Measurements from ENCODE around the gene SPIN1.

GRCh38 chr9:88379352-88379751, 8.9 kb upstream of the SPIN1 start:
- no peak for TF ChIP-seq CTCF (IDR thresholded peaks at IDR 0.05; ENCODE audit: poor library complexity)
- TF ChIP-seq EZH2 (IDR thresholded peaks at IDR 0.05; ENCODE audit: borderline replicate concordance), result no peak
- TF ChIP-seq EZH2phosphoT487 (IDR thresholded peaks at IDR 0.05; ENCODE audit: low read depth, severe bottlenecking, unreplicated experiment), result no peak

Data from hepatocyte (in vitro differentiated cells).